Measurements from ENCODE around the gene SF3B6. TPM values are rescaled to one million over a fixed set of nuclear protein-coding genes. Genes with fewer than 3 reads are reported as not detected.
A peak's percentile ranks its signal among the peaks of the same experiment; 100 is the strongest.

Gene SF3B6
- total and polyA plus RNA-seq, 7 experiments from 2014 or later, result 42.4 to 231 (median 52.4) TPM

- DNase-seq, result no peak
- Mint-ChIP-seq H3K9me3 (no peaks in the 10 kb centered on the region), H3K27me3 (peaks cover 0 to 2% (median 0%) of the 10 kb centered on the region in 5 donors), H3K4me3 (no peak overlapping the region), H3K4me1 (peaks cover 6 to 15% (median 15%) of the 10 kb centered on the region in 7 donors), H3K36me3 (peaks cover 0 to 3% (median 0%) of the 10 kb centered on the region in 5 donors), H3K27ac (peak overlapping the region in 2 of 9 donors; percentile 28 to 67)
- POLR2A ChIA-PET, result interaction anchor here (1.2 kb wide), 1 partner anchor 51 kb away, joined by 5 read pairs; no protein-coding TSS in a partner anchor
- CTCF ChIA-PET, result no interaction called here
- H3K4me3 ChIP-seq (ENCODE audit: low read length), result no peak overlapping the region
- no peak for ATAC-seq
- intact Hi-C loops (cut with micrococcal nuclease), result loop anchor here in 1 of 2 donors (5.0 kb wide), 1 partner anchor 74 kb away; the partner anchor contains the start of genes FKBP1B and WDCP
- H3K27me3 ChIP-seq (ENCODE audit: control insufficient read depth in 2 of 2, insufficient read depth in 2 of 2, low read length in 2 of 2), result no peaks in the 10 kb centered on the region
- peaks cover 0 to 5% of the 10 kb centered on the region in 2 donors for H3K4me1 ChIP-seq (ENCODE audit: control insufficient read depth in 2 of 2, insufficient read depth in 2 of 2, low read length in 2 of 2)
- H3K36me3 ChIP-seq (ENCODE audit: control insufficient read depth in 2 of 3, insufficient read depth in 3 of 3, low read length in 3 of 3), result no peaks in the 10 kb centered on the region
- H3K27ac ChIP-seq (ENCODE audit: low read depth, low read length), result no peak overlapping the region
- no peaks in the 10 kb centered on the region for H3K9me3 ChIP-seq (ENCODE audit: control insufficient read depth in 2 of 3, low read length in 3 of 3)
Measured at GRCh38 chr2:24121469-24121868, 45.3 kb upstream of the SF3B6 start.

- POLR2A ChIA-PET, result interaction anchor here (1.2 kb wide), 1 partner anchor 51 kb away, joined by 5 read pairs; no protein-coding TSS in a partner anchor
- no peak overlapping the region for H3K4me3 ChIP-seq (ENCODE audit: low read length)
- no peaks in the 10 kb centered on the region for H3K27me3 ChIP-seq (ENCODE audit: control insufficient read depth in 2 of 2, insufficient read depth in 2 of 2, low read length in 2 of 2)
- CTCF ChIA-PET, result no interaction called here
- H3K4me1 ChIP-seq (ENCODE audit: control insufficient read depth in 2 of 2, insufficient read depth in 2 of 2, low read length in 2 of 2), result peaks cover 0 to 5% of the 10 kb centered on the region in 2 donors
- peaks cover 0 to 2% (median 0%) of the 10 kb centered on the region in 5 donors for H3K27me3 Mint-ChIP-seq
- DNase-seq, result no peak
- H3K4me1 Mint-ChIP-seq, result peaks cover 6 to 15% (median 15%) of the 10 kb centered on the region in 7 donors
- H3K4me3 Mint-ChIP-seq, result peak overlapping the region in 2 of 10 donors; percentile 9 to 25
- no peaks in the 10 kb centered on the region for H3K9me3 Mint-ChIP-seq
- no peak for ATAC-seq
- no peaks in the 10 kb centered on the region for H3K9me3 ChIP-seq (ENCODE audit: control insufficient read depth in 2 of 3, low read length in 3 of 3)
- intact Hi-C loops (cut with micrococcal nuclease), result loop anchor here in 1 of 2 donors (5.0 kb wide), 1 partner anchor 74 kb away; the partner anchor contains the start of genes FKBP1B and WDCP
- peak overlapping the region in 1 of 9 donors; percentile 5 for H3K27ac Mint-ChIP-seq
- H3K36me3 Mint-ChIP-seq, result peaks cover 0 to 3% (median 0%) of the 10 kb centered on the region in 5 donors
- no peak overlapping the region for H3K27ac ChIP-seq (ENCODE audit: low read depth, low read length)
- no peaks in the 10 kb centered on the region for H3K36me3 ChIP-seq (ENCODE audit: control insufficient read depth in 2 of 3, insufficient read depth in 3 of 3, low read length in 3 of 3)
Measured at GRCh38 chr2:24121066-24121465, 44.9 kb upstream of the SF3B6 start.

- H3K27me3 Mint-ChIP-seq, result peaks cover 0 to 2% (median 0%) of the 10 kb centered on the region in 5 donors
- CTCF ChIA-PET, result no interaction called here
- DNase-seq (no peak), ATAC-seq (no peak)
- intact Hi-C loops (cut with micrococcal nuclease), result no loop called here
- peaks cover 0 to under 1% (median 0%) of the 10 kb centered on the region in 11 donors for H3K9me3 Mint-ChIP-seq
- H3K4me3 Mint-ChIP-seq, result no peak overlapping the region
- no peaks in the 10 kb centered on the region for H3K27me3 ChIP-seq (ENCODE audit: control insufficient read depth in 2 of 2, insufficient read depth in 2 of 2, low read length in 2 of 2)
- no peaks in the 10 kb centered on the region for H3K36me3 ChIP-seq (ENCODE audit: control insufficient read depth in 2 of 3, insufficient read depth in 3 of 3, low read length in 3 of 3)
- H3K9me3 ChIP-seq (ENCODE audit: control insufficient read depth in 2 of 3, low read length in 3 of 3), result no peaks in the 10 kb centered on the region
- H3K27ac ChIP-seq (ENCODE audit: low read depth, low read length), result no peak overlapping the region
- H3K27ac Mint-ChIP-seq, result no peak overlapping the region
- no peaks in the 10 kb centered on the region for H3K4me1 ChIP-seq (ENCODE audit: control insufficient read depth in 2 of 2, insufficient read depth in 2 of 2, low read length in 2 of 2)
- POLR2A ChIA-PET, result no interaction called here
- peaks cover 0 to 12% (median 6%) of the 10 kb centered on the region in 5 donors for H3K36me3 Mint-ChIP-seq
- peaks cover 1 to 7% (median 6%) of the 10 kb centered on the region in 7 donors for H3K4me1 Mint-ChIP-seq
- no peak overlapping the region for H3K4me3 ChIP-seq (ENCODE audit: low read length)
Measured at GRCh38 chr2:24117902-24118301, 41.8 kb upstream of the SF3B6 start.

GRCh38 chr2:24115057-24115456 lies 38.9 kb upstream of the SF3B6 start:
- Histone ChIP-seq H3K4me3 (ENCODE audit: low read length) (no peak overlapping the region), H3K36me3 (ENCODE audit: control insufficient read depth in 2 of 3, insufficient read depth in 3 of 3, low read length in 3 of 3) (no peaks in the 10 kb centered on the region), H3K9me3 (ENCODE audit: control insufficient read depth in 2 of 3, low read length in 3 of 3) (no peaks in the 10 kb centered on the region), H3K27me3 (ENCODE audit: control insufficient read depth in 2 of 2, insufficient read depth in 2 of 2, low read length in 2 of 2) (no peaks in the 10 kb centered on the region), H3K4me1 (ENCODE audit: control insufficient read depth in 2 of 2, insufficient read depth in 2 of 2, low read length in 2 of 2) (no peaks in the 10 kb centered on the region), H3K27ac (ENCODE audit: low read depth, low read length) (no peak overlapping the region)
- intact Hi-C loops (cut with micrococcal nuclease), result no loop called here
- no peak for ATAC-seq
- Mint-ChIP-seq H3K9me3 (peaks cover 0 to 4% (median 0%) of the 10 kb centered on the region in 11 donors), H3K36me3 (peaks cover 0 to 20% (median 6%) of the 10 kb centered on the region in 5 donors), H3K27me3 (no peaks in the 10 kb centered on the region), H3K4me1 (peaks cover 0 to 1% (median 0%) of the 10 kb centered on the region in 7 donors), H3K27ac (no peak overlapping the region), H3K4me3 (no peak overlapping the region)
- no peak for DNase-seq
- ChIA-PET CTCF (no interaction called here), POLR2A (no interaction called here)

GRCh38 chr2:24111407-24111901 lies 35.3 kb upstream of the SF3B6 start:
- no peak overlapping the region for H3K27ac ChIP-seq (ENCODE audit: low read depth, low read length)
- ATAC-seq (no peak), DNase-seq (no peak)
- peaks cover 0 to 12% (median 0%) of the 10 kb centered on the region in 5 donors for H3K27me3 Mint-ChIP-seq
- H3K9me3 Mint-ChIP-seq, result peaks cover 6 to 27% (median 15%) of the 10 kb centered on the region in 11 donors
- no peak overlapping the region for H3K27ac Mint-ChIP-seq
- no peaks in the 10 kb centered on the region for H3K4me1 ChIP-seq (ENCODE audit: control insufficient read depth in 2 of 2, insufficient read depth in 2 of 2, low read length in 2 of 2)
- no peak overlapping the region for H3K4me3 ChIP-seq (ENCODE audit: low read length)
- peaks cover 0 to 1% (median 0%) of the 10 kb centered on the region in 7 donors for H3K4me1 Mint-ChIP-seq
- peaks cover 11 to 28% (median 12%) of the 10 kb centered on the region in 5 donors for H3K36me3 Mint-ChIP-seq
- intact Hi-C loops (cut with micrococcal nuclease), result no loop called here
- H3K27me3 ChIP-seq (ENCODE audit: control insufficient read depth in 2 of 2, insufficient read depth in 2 of 2, low read length in 2 of 2), result no peaks in the 10 kb centered on the region
- CTCF ChIA-PET, result interaction anchor here (0.6 kb wide), 1 partner anchor 287 kb away, joined by 3 read pairs; no protein-coding TSS in a partner anchor
- no peak overlapping the region for H3K4me3 Mint-ChIP-seq
- POLR2A ChIA-PET, result interaction anchor here (0.6 kb wide), 1 partner anchor 43 kb away, joined by 3 read pairs; no protein-coding TSS in a partner anchor
- no peaks in the 10 kb centered on the region for H3K9me3 ChIP-seq (ENCODE audit: control insufficient read depth in 2 of 3, low read length in 3 of 3)
- H3K36me3 ChIP-seq (ENCODE audit: control insufficient read depth in 2 of 3, insufficient read depth in 3 of 3, low read length in 3 of 3), result no peaks in the 10 kb centered on the region

- H3K4me3 Mint-ChIP-seq, result no peak overlapping the region
- peaks cover 6 to 32% (median 18%) of the 10 kb centered on the region in 11 donors for H3K9me3 Mint-ChIP-seq
- Histone ChIP-seq H3K4me3 (ENCODE audit: low read length) (no peak overlapping the region), H3K27me3 (ENCODE audit: control insufficient read depth in 2 of 2, insufficient read depth in 2 of 2, low read length in 2 of 2) (no peaks in the 10 kb centered on the region), H3K27ac (ENCODE audit: low read depth, low read length) (no peak overlapping the region), H3K4me1 (ENCODE audit: control insufficient read depth in 2 of 2, insufficient read depth in 2 of 2, low read length in 2 of 2) (no peaks in the 10 kb centered on the region), H3K36me3 (ENCODE audit: control insufficient read depth in 2 of 3, insufficient read depth in 3 of 3, low read length in 3 of 3) (no peaks in the 10 kb centered on the region), H3K9me3 (ENCODE audit: control insufficient read depth in 2 of 3, low read length in 3 of 3) (no peaks in the 10 kb centered on the region)
- DNase-seq (no peak), ATAC-seq (no peak)
- peaks cover 0 to 13% (median 0%) of the 10 kb centered on the region in 5 donors for H3K27me3 Mint-ChIP-seq
- intact Hi-C loops (cut with micrococcal nuclease), result no loop called here
- ChIA-PET CTCF (interaction anchor here (0.6 kb wide), 1 partner anchor 324 kb away, joined by 3 read pairs; no protein-coding TSS in a partner anchor), POLR2A (no interaction called here)
- peaks cover 12 to 30% (median 16%) of the 10 kb centered on the region in 5 donors for H3K36me3 Mint-ChIP-seq
- peaks cover 0 to 1% (median 0%) of the 10 kb centered on the region in 7 donors for H3K4me1 Mint-ChIP-seq
- H3K27ac Mint-ChIP-seq, result no peak overlapping the region
Measured at GRCh38 chr2:24110660-24111303, 34.7 kb upstream of the SF3B6 start.
